MM.1S (cell line): ENCODE measurements around the gene ACOX2.

Experiments
- DNase-seq: peaks from one replicate; pipeline ENCODE4 v3.0.0-alpha.2; 2015
- H2AFZ ChIP-seq: fragments of 300-600 bp; sonication (generic); 2 replicates; pipeline ENCODE4 v1.6.0; 2016; ENCODE audit warnings: antibody characterized with exemption, low read length
- H3F3A ChIP-seq: fragments of 300-600 bp; sonication (generic); 2 replicates; pipeline ENCODE4 v1.6.1; 2016; ENCODE audit warnings: mild to moderate bottlenecking, antibody characterized with exemption, low read length, moderate library complexity, mixed read lengths; ENCODE audit not compliant: insufficient read depth
- H3K27ac ChIP-seq: fragments of 300-600 bp; sonication (generic); 2 replicates; pipeline ENCODE4 v1.5.1; 2016; ENCODE audit warnings: mild to moderate bottlenecking, low read length
- H3K27me3 ChIP-seq: fragments of 300-600 bp; sonication (generic); replicated peaks from 2 replicates; pipeline ENCODE4 v1.6.0; 2016; ENCODE audit warnings: low read length; ENCODE audit not compliant: insufficient read depth
- H3K36me3 ChIP-seq: fragments of 300-600 bp; sonication (generic); replicated peaks from 2 replicates; pipeline ENCODE4 v1.6.1; 2016; ENCODE audit warnings: mild to moderate bottlenecking, low read length, mixed read lengths; ENCODE audit not compliant: insufficient read depth
- H3K4me1 ChIP-seq: fragments of 300-600 bp; sonication (generic); 2 replicates; pipeline ENCODE4 v1.6.1; 2016; ENCODE audit warnings: low read length, mixed read lengths
- H3K4me2 ChIP-seq: fragments of 300-600 bp; sonication (generic); 2 replicates; pipeline ENCODE4 v1.6.0; 2016; ENCODE audit warnings: low read depth, low read length
- H3K4me3 ChIP-seq: fragments of 300-600 bp; sonication (generic); 2 replicates; pipeline ENCODE4 v1.5.1; 2016; ENCODE audit warnings: low read length, mixed read lengths
- H3K79me2 ChIP-seq: fragments of 300-600 bp; sonication (generic); 2 replicates; pipeline ENCODE4 v1.6.1; 2016; ENCODE audit warnings: mixed run types, low read length, mixed read lengths
- H3K9ac ChIP-seq: fragments of 300-600 bp; sonication (generic); 2 replicates; pipeline ENCODE4 v1.6.1; 2016; ENCODE audit warnings: low read length, mixed read lengths
- H3K9me2 ChIP-seq: fragments of 300-600 bp; sonication (generic); replicated peaks from 2 replicates; pipeline ENCODE4 v1.6.1; 2016; ENCODE audit warnings: mild to moderate bottlenecking, low read length, mixed read lengths; ENCODE audit not compliant: insufficient read depth
- H3K9me3 ChIP-seq: fragments of 300-600 bp; sonication (generic); replicated peaks from 2 replicates; pipeline ENCODE4 v1.6.1; 2016; ENCODE audit warnings: mild to moderate bottlenecking, low read length, mixed read lengths; ENCODE audit not compliant: insufficient read depth
- H4K20me1 ChIP-seq: fragments of 300-600 bp; sonication (generic); 2 replicates; pipeline ENCODE4 v1.6.1; 2016; ENCODE audit warnings: mild to moderate bottlenecking, low read length, moderate library complexity, mixed read lengths; ENCODE audit not compliant: insufficient read depth
- CTCF ChIP-seq: fragments of 300-600 bp; sonication (generic); IDR thresholded peaks from 2 replicates; pipeline ENCODE4 v1.5.1; 2016; ENCODE audit warnings: antibody characterized with exemption, low read length, mixed read lengths
- EZH2 ChIP-seq: fragments of 300-600 bp; sonication (generic); optimal IDR thresholded peaks from 2 replicates; pipeline ENCODE3; 2017; ENCODE audit warnings: low read depth, mild to moderate bottlenecking, antibody characterized with exemption, low read length, mixed read lengths
- EZH2phosphoT487 ChIP-seq: fragments of 300-600 bp; sonication (generic); IDR thresholded peaks from 2 replicates; pipeline ENCODE4 v1.6.1; 2018; ENCODE audit warnings: antibody characterized with exemption, low read length

ACOX2 gene

GRCh38 chr3:58567251-58567515, 30.2 kb upstream of the ACOX2 start:
- H3K9me2 ChIP-seq = no peaks in the 10 kb centered on the region
- H3K9ac ChIP-seq = no peak overlapping the region
- H3K79me2 ChIP-seq = no peaks in the 10 kb centered on the region
- no peak overlapping the region for H3K4me2 ChIP-seq
- no peak overlapping the region for H3K4me3 ChIP-seq
- no peaks in the 10 kb centered on the region for H3K27me3 ChIP-seq
- DNase-seq = no peak
- no peaks in the 10 kb centered on the region for H4K20me1 ChIP-seq
- no peak overlapping the region for H2AFZ ChIP-seq
- no peaks in the 10 kb centered on the region for H3F3A ChIP-seq
- H3K36me3 ChIP-seq = no peaks in the 10 kb centered on the region
- TF ChIP-seq EZH2 = no peak
- no peak for TF ChIP-seq CTCF
- no peak overlapping the region for H3K27ac ChIP-seq
- no peaks in the 10 kb centered on the region for H3K9me3 ChIP-seq
- H3K4me1 ChIP-seq = no peaks in the 10 kb centered on the region

DNA sequence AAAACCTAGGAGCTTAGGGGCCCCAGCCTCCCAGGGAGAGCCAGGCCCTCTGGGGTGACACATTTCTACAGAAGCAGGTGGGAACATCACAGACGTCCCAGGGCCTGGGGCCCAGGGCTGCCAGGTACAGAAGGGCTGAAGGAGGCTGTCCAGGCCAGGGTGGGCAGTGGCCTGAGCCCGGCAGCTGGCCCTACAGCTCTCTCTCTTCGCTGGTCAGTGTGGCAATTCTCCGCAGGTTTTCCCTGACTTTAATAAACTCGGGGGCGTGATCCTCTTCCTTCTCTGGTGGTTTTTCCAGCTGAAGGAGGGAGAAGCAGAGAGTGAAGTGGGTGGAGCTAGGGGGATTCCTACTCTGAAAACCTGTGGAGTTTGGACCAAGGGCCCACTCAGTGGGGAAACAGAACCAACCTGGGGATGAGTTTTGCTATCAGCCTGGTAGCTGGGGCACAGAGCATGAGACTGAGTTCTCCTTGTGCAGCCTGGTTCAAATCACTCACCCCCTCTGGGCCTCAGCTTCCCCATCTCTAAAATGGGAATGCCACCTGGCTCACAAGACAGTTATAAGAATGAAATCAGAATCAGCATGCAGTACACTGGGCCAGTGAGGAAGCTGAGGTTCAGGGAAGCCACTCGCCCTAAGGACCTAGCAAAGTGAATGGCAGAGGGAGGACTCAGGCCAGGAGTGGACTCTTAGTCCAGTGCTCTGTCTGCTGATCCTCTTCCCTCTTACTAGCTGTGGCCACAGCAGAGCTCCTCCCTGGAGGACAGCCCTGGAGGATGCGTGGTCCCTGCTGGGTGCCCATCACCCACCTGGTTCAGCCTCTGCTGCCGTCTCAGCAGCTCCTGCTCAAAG, 29.6 kb upstream of the ACOX2 start:
- no peak overlapping the region for H2AFZ ChIP-seq
- no peaks in the 10 kb centered on the region for H3F3A ChIP-seq
- no peaks in the 10 kb centered on the region for H3K9me2 ChIP-seq
- no peak overlapping the region for H3K4me2 ChIP-seq
- H3K4me3 ChIP-seq = no peak overlapping the region
- H3K27me3 ChIP-seq = no peaks in the 10 kb centered on the region
- no peaks in the 10 kb centered on the region for H3K9me3 ChIP-seq
- no peaks in the 10 kb centered on the region for H3K4me1 ChIP-seq
- no peak for DNase-seq
- H3K79me2 ChIP-seq = no peaks in the 10 kb centered on the region
- TF ChIP-seq EZH2 = no peak
- TF ChIP-seq CTCF = no peak
- no peak for TF ChIP-seq EZH2phosphoT487
- H3K36me3 ChIP-seq = no peaks in the 10 kb centered on the region
- no peaks in the 10 kb centered on the region for H4K20me1 ChIP-seq
- no peak overlapping the region for H3K27ac ChIP-seq
- no peak overlapping the region for H3K9ac ChIP-seq

DNA sequence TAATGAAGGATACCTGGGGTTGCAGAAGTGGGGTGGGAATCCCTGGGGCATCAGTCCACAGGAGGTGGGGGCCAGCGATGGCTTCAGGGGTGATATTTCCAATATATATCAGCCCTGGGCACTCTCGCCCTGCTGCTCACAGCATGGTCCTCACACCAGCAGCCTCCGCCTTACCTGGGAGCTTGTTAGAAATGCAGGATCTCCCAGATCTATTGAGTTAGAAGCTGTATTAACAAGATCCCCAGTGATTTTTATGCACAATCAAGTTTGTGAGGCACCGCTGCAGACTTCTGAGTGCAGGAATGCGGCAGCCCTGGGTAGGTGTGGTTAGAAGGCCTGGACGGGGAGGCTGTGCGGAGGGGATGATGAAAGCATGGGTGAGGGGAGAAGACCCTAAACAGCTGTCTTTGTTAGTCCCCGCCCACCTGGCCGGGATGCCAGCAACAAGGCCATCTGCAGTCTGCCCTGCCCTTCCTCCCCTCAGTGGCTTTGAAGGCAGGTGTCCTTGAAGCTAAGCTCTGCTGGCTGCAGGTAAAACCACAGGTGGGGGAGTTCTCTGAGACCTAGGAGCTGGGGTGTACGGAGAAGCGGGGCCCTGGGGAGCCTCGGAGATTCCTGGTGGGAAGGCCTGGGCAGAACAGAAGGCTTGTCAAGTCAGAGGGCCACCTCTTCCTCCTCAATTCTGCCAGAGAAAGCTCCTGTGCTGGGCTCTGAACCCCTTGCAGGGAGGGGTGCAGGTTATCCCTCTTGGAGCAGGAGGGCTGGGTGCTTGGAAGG, 28.8 kb upstream of the ACOX2 start:
- Histone ChIP-seq H3K9me2 (no peaks in the 10 kb centered on the region), H3K9me3 (no peaks in the 10 kb centered on the region)

More for the DNA sequence above, 28.8 kb upstream of the ACOX2 start:
- Histone ChIP-seq H3F3A (no peaks in the 10 kb centered on the region), H3K36me3 (no peaks in the 10 kb centered on the region), H2AFZ (no peak overlapping the region), H4K20me1 (no peaks in the 10 kb centered on the region), H3K9ac (no peak overlapping the region), H3K79me2 (no peaks in the 10 kb centered on the region), H3K4me1 (no peaks in the 10 kb centered on the region), H3K27me3 (no peaks in the 10 kb centered on the region), H3K4me3 (no peak overlapping the region), H3K27ac (no peak overlapping the region), H3K4me2 (no peak overlapping the region)
- DNase-seq = no peak
- TF ChIP-seq EZH2 (no peak), EZH2phosphoT487 (no peak), CTCF (no peak)
